ENCODE measurements around the gene ANXA3.

DNA sequence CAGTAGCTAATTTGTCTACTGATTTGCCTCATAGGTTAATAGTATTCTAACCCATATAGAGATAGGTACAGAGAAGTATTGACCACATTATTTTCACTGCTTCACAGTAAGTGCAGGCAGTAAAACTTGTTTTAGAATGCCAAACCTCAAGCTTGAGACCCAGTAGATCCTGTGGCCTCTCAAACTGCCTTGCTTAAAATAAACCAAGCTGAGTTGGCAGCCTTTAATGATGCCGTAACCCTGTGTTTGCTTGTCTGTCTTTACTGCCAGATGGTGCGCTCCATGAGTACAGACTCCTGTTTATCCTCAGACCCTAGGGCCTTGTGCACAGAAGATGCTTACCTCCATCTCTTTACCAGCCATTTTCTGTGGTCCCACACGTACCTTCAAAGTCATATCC, 50.8 kb downstream of the ANXA3 start:
- TF ChIP-seq, protein P1, sequence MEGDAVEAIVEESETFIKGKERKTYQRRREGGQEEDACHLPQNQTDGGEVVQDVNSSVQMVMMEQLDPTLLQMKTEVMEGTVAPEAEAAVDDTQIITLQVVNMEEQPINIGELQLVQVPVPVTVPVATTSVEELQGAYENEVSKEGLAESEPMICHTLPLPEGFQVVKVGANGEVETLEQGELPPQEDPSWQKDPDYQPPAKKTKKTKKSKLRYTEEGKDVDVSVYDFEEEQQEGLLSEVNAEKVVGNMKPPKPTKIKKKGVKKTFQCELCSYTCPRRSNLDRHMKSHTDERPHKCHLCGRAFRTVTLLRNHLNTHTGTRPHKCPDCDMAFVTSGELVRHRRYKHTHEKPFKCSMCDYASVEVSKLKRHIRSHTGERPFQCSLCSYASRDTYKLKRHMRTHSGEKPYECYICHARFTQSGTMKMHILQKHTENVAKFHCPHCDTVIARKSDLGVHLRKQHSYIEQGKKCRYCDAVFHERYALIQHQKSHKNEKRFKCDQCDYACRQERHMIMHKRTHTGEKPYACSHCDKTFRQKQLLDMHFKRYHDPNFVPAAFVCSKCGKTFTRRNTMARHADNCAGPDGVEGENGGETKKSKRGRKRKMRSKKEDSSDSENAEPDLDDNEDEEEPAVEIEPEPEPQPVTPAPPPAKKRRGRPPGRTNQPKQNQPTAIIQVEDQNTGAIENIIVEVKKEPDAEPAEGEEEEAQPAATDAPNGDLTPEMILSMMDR (IDR thresholded peaks at IDR 0.05; ENCODE audit: poor library complexity) = no peak
- TF ChIP-seq EZH2phosphoT487 (IDR thresholded peaks at IDR 0.05; ENCODE audit: low read depth, severe bottlenecking, unreplicated experiment) (no peak), EZH2 (IDR thresholded peaks at IDR 0.05; ENCODE audit: borderline replicate concordance) (no peak)

Measured in hepatocyte (in vitro differentiated cells).